Neutrophil (primary cell): ENCODE results near the gene KRT85.

Experiments used
- H3K27ac ChIP-seq: fragments of 200-600 bp; sonication (generic); 2 replicates; pipeline ENCODE4 v1.5.1; 2016; ENCODE audit warnings: mild to moderate bottlenecking, moderate library complexity
- H3K27me3 ChIP-seq: fragments of 200-600 bp; sonication (generic); 2 replicates; pipeline ENCODE4 v1.6.0; 2016; ENCODE audit warnings: mild to moderate bottlenecking
- H3K36me3 ChIP-seq: fragments of 200-600 bp; sonication (generic); 2 replicates; pipeline ENCODE4 v1.5.1; 2017
- H3K4me1 ChIP-seq, 2 experiments: fragments of 200-600 bp in 1 of 2; sonication (generic) in 1 of 2; 1 replicate in 1 of 2; 2 replicates in 1 of 2; pipeline versions ENCODE4 v1.5.1 to v1.6.1; 2013 to 2016; ENCODE audit warnings: low read depth in 1 of 2, low read length in 1 of 2, mild to moderate bottlenecking in 1 of 2, moderate library complexity in 1 of 2; ENCODE audit not compliant: control insufficient read depth in 1 of 2, insufficient read depth in 1 of 2
- H3K4me3 ChIP-seq, 2 experiments: fragments of 200-600 bp in 1 of 2; sonication (generic) in 1 of 2; 1 replicate in 1 of 2; 2 replicates in 1 of 2; pipeline ENCODE4 v1.5.1; 2013 to 2016; ENCODE audit warnings: low read depth in 1 of 2, low read length in 1 of 2, mild to moderate bottlenecking in 1 of 2, moderate library complexity in 1 of 2
- H3K9me3 ChIP-seq: fragments of 200-600 bp; sonication (generic); 2 replicates; pipeline ENCODE4 v1.5.1; 2016
- CTCF ChIP-seq: fragments of 200-600 bp; sonication (generic); IDR thresholded peaks from 2 replicates; pipeline ENCODE4 v1.5.1; 2016; ENCODE audit warnings: antibody characterized with exemption

The KRT85 gene

GRCh38 chr12:52334185-52334584 lies 33.1 kb downstream of the KRT85 start:
- no peak for TF ChIP-seq CTCF

GRCh38 chr12:52333321-52333720 lies 34.0 kb downstream of the KRT85 start:
- no peaks in the 10 kb centered on the region for H3K9me3 ChIP-seq
- peaks cover 41% of the 10 kb centered on the region for H3K27me3 ChIP-seq
- H3K27ac ChIP-seq: no peak overlapping the region
- no peaks in the 10 kb centered on the region for H3K36me3 ChIP-seq
- H3K4me1 ChIP-seq: no peaks in the 10 kb centered on the region
- no peak for TF ChIP-seq CTCF
- no peak overlapping the region for H3K4me3 ChIP-seq

More at GRCh38 chr12:52334185-52334584, 33.1 kb downstream of the KRT85 start:
- Histone ChIP-seq H3K9me3 (no peaks in the 10 kb centered on the region), H3K4me3 (no peak overlapping the region), H3K27ac (no peak overlapping the region), H3K27me3 (peaks cover 40% of the 10 kb centered on the region), H3K36me3 (no peaks in the 10 kb centered on the region), H3K4me1 (no peaks in the 10 kb centered on the region)

- TF ChIP-seq CTCF: no peak
- Histone ChIP-seq H3K27ac (no peak overlapping the region), H3K9me3 (no peaks in the 10 kb centered on the region), H3K27me3 (peaks cover 41% of the 10 kb centered on the region), H3K4me1 (no peaks in the 10 kb centered on the region), H3K36me3 (no peaks in the 10 kb centered on the region), H3K4me3 (no peak overlapping the region)
Measured at GRCh38 chr12:52332381-52332780, 34.9 kb downstream of the KRT85 start.

- Histone ChIP-seq H3K27ac (no peak overlapping the region), H3K9me3 (no peaks in the 10 kb centered on the region), H3K27me3 (peaks cover 46% of the 10 kb centered on the region), H3K4me1 (no peaks in the 10 kb centered on the region), H3K4me3 (no peak overlapping the region), H3K36me3 (no peaks in the 10 kb centered on the region)
- TF ChIP-seq CTCF: no peak
Measured at GRCh38 chr12:52331833-52332232, 35.4 kb downstream of the KRT85 start.

- Histone ChIP-seq H3K27me3 (peaks cover 52% of the 10 kb centered on the region), H3K27ac (no peak overlapping the region), H3K4me1 (no peaks in the 10 kb centered on the region), H3K36me3 (no peaks in the 10 kb centered on the region), H3K9me3 (no peaks in the 10 kb centered on the region), H3K4me3 (no peak overlapping the region)
- TF ChIP-seq CTCF: no peak
Measured at GRCh38 chr12:52331039-52331438, 36.2 kb downstream of the KRT85 start.
